GM21825 (cell line): Measurements from ENCODE around the gene NUPR1.
"Not testable (repeated sequence)": the region's sequence is repeated elsewhere in the genome, so short reads cannot be mapped to it uniquely, and the experiment has no call there.

Source experiments
- ATAC-seq: cut with Tn5 transposase; IDR thresholded peaks from one replicate; pipeline ENCODE4 v1.9.1; 2021; ENCODE audit warnings: mild to moderate bottlenecking, moderate library complexity; ENCODE audit not compliant: unreplicated experiment

NUPR1 gene

GRCh38 chr16:28538733-28539596, at the start of gene NUPR1:
Gene NUPR1, minus strand, starts transcription at chr16:28538974. Its CDS starts 67 bp downstream, at chr16:28538907.
- ATAC-seq: no peak

DNA sequence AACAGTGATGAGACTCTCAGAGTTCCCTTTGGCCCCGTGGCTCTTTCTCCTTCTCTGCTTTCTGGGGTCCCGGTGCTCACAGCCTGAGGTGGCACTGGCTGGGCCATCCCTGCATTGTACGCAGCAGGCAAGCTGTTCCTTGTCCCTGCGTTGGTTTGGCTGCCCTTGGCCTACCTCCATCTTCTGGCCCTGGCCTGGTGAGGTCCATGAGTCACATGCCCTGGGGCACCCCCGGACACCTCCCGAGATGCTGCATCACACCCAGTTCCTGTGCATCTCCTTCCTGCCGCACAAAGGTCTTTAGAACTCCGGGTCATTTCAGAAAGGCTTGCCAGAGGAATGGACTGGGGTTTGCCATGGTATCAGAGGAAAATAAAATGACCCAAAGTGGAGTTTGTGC, 48.6 kb upstream of the NUPR1 start:
- ATAC-seq: no peak

- ATAC-seq: no peak
These were observed 47.7 kb upstream of the NUPR1 start for GRCh38 chr16:28586466-28586865.

DNA sequence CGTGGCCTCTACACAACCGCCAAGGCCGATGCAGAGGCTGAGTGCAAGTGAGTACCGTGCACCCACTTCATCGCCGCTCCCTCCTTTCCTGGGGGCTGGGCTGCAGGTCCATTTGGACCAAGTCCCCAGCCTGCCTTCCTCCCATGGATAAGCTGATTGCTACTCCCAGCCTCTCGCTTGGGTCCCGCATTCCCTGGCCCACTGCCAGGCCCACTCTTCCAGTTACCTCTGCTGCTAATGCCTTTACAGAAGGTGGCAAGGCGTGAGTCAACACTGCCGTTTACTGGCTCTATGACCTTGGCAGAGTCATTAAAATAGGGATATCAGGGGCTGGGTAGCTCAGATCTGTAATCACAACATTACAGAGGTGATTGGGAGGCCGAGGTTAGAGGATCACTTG, 46.9 kb upstream of the NUPR1 start:
- ATAC-seq: no peak

- no peak for ATAC-seq
These were observed 42.0 kb upstream of the NUPR1 start for GRCh38 chr16:28580726-28581315.

GRCh38 chr16:28575446-28576109, 36.8 kb upstream of the NUPR1 start:
- no peak for ATAC-seq

DNA sequence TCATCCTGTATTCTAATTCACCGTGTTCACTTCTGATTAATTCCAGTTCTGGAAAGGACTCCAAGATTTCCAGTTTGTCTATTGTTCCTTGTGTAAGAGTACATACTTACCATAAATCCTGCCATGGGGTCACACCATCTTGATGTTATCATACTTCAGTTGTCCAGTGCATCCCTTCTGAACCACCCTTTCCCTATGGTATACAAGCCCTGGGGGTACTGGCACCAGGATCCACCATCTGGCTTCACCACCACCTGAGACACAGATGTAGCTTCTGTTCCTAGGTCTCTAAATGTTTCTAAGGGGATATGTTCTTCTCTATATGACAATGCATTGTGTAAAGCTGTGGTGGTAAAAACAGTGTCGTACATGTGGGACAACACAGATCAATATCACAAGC, 36.2 kb upstream of the NUPR1 start:
- no peak for ATAC-seq

DNA sequence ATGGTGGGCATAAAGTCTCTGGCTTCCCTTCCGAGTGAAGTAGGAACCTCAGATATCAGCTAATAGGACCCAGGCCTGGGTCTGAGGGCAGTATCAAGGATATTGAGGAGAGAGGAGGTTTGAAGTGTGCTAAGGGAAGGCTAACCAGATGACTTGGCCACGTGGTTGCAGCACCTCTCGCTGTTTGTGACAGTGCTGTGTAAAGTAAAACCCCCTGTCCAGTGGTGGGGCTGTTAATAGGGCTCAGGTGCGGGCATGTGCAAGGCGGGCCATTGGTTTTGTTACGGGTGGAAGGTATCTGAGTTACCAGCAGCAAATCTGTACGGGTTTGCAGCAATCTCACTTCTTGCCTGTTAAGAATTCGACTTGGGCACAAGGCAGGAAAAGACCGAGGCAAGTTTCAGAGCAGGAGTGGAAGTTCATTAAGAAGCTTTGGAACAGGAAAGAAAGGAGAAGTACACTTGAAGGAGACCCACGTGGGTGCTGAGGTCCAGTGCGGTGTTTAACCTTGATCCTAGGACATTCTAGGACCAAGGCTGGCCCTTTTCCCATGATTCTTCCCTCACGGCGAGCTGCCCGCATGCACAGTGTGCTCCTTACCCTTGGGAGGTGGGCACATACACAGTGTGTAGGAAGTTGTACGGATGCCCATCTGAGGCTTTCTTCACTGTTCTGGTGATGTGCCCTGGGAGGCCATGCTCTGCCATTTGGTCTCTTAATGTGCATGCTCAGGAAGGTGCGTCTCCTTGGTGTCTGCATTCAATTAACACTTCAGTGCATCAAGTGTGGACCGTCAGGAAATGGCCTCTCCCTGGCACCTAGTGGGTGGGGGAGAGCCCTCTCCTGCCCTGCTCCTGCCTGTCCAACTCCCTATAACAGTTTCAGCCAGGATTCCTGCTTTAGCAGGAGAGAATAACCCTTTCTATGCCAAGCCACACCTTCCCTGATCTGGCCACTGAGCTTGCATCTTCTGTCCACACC, 35.3 kb upstream of the NUPR1 start:
- no peak for ATAC-seq

- ATAC-seq: no peak
These were observed 34.1 kb upstream of the NUPR1 start for GRCh38 chr16:28572696-28573510.

DNA sequence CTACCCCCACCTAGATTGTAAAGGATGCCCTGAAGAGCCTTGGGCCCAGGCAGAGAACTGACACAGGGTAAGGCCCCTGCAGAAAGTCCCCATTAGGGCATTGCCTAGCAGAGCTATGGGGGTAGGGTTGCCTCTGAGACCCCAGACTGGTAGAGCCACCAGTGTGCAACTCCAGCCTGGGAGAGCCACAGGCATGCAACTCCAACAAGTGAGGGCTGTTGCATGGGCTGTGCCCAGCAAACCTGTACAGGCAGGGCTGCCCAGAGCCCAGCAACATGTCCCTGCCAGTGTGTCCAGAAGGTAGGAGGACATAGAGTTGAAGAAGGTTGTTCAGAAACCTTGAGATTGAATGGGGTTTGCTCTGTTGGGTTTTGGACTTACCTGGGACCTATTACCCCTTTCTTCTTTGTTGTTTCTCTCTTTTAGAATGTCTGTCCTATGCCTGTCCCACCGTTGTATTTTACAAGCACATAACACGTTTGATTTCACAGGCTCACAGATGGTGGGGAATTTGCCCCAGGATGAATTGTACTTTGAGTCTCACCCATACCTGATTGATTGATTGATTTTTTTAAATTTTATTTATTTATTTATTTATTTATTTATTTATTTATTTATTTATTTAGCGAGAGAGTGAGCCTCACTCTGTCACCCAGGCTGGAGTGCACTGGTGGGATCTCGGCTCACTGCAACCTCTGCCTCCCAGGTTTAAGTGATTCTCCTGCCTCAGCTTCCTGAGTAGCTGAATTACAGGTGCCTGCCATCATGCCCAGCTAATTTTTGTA, 31.4 kb upstream of the NUPR1 start:
- ATAC-seq: no peak

GRCh38 chr16:28569021-28569420, 30.2 kb upstream of the NUPR1 start:
- ATAC-seq: no peak

DNA sequence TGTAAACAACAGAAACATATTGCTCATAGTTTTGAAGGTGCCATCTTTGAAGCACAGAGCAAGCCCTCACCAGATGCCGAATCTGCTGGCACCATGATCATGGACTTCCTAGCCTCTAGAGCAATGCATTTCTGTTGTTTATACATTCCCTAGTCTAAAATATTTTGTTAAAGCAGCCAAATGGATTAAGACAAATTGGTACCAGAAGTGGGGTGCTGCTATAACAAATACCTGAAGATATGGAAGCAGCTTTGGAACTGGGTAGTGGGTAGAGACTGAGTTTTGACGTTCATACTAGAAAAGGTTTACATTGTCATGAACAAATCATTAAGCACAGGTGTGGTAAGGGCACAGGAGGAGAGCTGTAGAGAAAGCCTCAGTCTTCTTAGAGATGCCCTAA, 28.5 kb upstream of the NUPR1 start:
- no peak for ATAC-seq

- ATAC-seq: not testable (repeated sequence)
These were observed 27.6 kb upstream of the NUPR1 start for GRCh38 chr16:28566233-28566925.

DNA sequence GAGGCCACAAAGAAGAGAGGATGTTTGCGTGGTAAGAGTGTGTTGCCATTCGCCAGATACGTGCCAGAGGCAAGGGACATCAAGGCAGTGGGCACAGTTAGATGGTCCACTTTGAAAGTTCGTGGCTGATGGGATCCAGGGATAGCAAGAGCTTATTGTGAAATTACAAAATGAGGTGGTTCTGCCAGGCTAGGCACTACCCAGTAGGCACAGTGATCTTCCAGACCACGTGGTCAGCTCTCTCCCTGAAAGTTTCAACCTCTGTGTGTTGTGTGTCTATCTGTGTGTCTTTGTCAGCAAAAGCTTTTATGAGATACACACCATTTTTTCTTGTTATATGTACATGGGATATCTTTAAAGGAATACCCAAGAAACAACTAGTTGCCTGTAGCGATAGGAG, 24.4 kb upstream of the NUPR1 start:
- no peak for ATAC-seq

- no peak for ATAC-seq
These were observed 23.4 kb upstream of the NUPR1 start for GRCh38 chr16:28562199-28562598.

DNA sequence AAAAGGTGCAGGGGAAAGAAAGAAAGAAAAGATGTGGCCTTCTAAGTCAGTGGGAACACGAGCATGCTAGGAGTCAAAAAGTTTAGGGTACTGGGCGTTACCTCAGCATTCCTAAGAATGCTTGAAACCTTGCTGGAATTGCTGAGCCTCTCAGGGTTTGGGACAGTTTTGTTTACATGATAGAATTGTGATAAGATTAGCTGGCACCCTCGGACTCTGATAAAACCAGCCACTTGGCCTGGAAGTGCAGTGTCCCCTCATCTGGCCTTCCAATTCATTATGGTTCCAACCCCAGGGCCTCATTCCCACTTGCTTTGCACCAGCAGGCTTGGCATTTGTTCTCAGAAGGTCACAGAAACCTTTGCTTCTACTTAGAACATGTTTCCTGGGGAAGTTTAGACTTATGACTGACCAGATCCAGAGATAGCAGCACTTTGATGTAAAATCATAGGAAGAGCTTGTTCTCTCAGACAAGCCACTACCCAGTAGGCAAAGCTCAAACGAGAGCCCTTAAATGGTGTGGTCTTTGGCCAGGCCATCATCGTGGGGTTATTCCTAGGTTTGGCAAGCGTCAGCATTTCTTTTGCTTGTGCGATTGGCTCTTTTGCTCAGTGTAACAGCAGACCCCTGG, 22.9 kb upstream of the NUPR1 start:
- no peak for ATAC-seq

DNA sequence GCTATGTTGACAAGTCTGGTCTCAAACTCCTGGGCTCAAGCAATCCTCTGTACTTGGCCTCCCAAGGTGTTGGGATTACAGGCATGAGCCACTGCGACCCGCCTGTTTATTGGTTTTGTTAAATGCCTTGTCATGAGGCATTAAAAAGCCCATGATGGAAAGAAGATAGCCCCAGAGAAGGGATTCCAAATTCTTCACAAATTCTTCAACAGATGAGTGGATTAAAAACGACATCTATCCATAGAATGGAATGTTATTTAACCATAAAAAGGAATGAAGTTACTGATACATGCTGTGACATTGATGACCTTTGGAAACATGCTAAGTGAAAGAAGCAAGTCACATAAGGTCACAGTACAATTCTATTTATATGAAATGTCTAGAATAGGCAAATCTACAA, 19.7 kb upstream of the NUPR1 start:
- no peak for ATAC-seq

DNA sequence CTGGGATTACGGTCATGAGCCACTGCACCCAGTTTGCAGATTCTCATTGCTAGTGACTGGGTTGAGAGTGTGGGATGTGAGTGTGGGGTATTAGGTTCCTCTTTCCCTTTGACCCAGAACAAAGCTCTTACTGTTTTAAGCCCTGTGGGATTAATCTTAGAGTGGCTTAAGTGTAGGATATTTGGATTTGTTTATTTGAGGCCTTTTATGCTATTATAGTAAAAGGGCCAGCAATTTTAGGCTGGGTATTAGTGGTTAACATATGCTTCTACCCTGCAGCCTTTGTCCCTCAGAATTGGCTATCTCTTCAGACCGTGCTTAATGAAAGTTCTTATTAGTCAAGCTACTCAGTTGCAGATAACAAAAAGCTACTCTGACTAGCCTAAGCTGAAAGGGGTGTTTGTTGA, 18.1 kb upstream of the NUPR1 start:
- ATAC-seq: no peak
